IMR-90 (cell line): ENCODE data around the gene RAP1GAP2.

ENCODE experiments used
- CTCF ChIP-seq: conservative IDR thresholded peaks from 2 replicates; pipeline ENCODE4 v1.5.1; 2012; ENCODE audit warnings: mild to moderate bottlenecking, low read depth, low read length, improper control_type of control experiment
- POLR2A ChIP-seq: IDR thresholded peaks from 2 replicates; pipeline ENCODE4 v1.6.1; 2012; ENCODE audit warnings: mild to moderate bottlenecking, low read depth, low read length
- RAD21 ChIP-seq: IDR thresholded peaks from 2 replicates; pipeline ENCODE4 v1.6.1; 2012; ENCODE audit warnings: low read length, improper control_type of control experiment
- RCOR1 ChIP-seq: IDR thresholded peaks from 2 replicates; pipeline ENCODE4 v1.6.1; 2012; ENCODE audit warnings: mild to moderate bottlenecking, low read length, improper control_type of control experiment; ENCODE audit not compliant: insufficient replicate concordance
- USF2 ChIP-seq: fragments of 150-350 bp; IDR thresholded peaks from 2 replicates; pipeline ENCODE4 v1.6.1; 2017; ENCODE audit warnings: mild to moderate bottlenecking, antibody characterized with exemption, low read length, low read depth

GRCh38 chr17:2957631-2958286 is 161.5 kb downstream of the RAP1GAP2 start:
- TF ChIP-seq CTCF (no peak), RAD21 (no peak), POLR2A (no peak), RCOR1 (no peak), USF2 (no peak)
